ENCODE measurements around the gene MKKS. TPM values are rescaled to one million over a fixed set of nuclear protein-coding genes. Genes with fewer than 3 reads are reported as not detected.

The MKKS gene
- total RNA-seq, 1 donor from 2014 or later, result 5.3 TPM

- TF ChIP-seq, protein P1, sequence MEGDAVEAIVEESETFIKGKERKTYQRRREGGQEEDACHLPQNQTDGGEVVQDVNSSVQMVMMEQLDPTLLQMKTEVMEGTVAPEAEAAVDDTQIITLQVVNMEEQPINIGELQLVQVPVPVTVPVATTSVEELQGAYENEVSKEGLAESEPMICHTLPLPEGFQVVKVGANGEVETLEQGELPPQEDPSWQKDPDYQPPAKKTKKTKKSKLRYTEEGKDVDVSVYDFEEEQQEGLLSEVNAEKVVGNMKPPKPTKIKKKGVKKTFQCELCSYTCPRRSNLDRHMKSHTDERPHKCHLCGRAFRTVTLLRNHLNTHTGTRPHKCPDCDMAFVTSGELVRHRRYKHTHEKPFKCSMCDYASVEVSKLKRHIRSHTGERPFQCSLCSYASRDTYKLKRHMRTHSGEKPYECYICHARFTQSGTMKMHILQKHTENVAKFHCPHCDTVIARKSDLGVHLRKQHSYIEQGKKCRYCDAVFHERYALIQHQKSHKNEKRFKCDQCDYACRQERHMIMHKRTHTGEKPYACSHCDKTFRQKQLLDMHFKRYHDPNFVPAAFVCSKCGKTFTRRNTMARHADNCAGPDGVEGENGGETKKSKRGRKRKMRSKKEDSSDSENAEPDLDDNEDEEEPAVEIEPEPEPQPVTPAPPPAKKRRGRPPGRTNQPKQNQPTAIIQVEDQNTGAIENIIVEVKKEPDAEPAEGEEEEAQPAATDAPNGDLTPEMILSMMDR (IDR thresholded peaks at IDR 0.05; ENCODE audit: insufficient read depth, low read length, severe bottlenecking), result no peak
- Histone ChIP-seq H3K4me3 (ENCODE audit: low read depth, low read length) (no peak overlapping the region), H3K27me3 (ENCODE audit: control insufficient read depth, insufficient read depth, low read length) (no peaks in the 10 kb centered on the region), H3K36me3 (ENCODE audit: control insufficient read depth, insufficient read depth, low read length) (no peaks in the 10 kb centered on the region)
- DNase-seq (ENCODE audit: low read depth) (no peak), FAIRE-seq (no peak)
Observed at GRCh38 chr20:10362674-10363073, 71.3 kb downstream of the MKKS start.

- FAIRE-seq, result no peak
- TF ChIP-seq, protein P1 (IDR thresholded peaks at IDR 0.05; ENCODE audit: insufficient read depth, low read length, severe bottlenecking), result no peak
- no peaks in the 10 kb centered on the region for H3K27me3 ChIP-seq (ENCODE audit: control insufficient read depth, insufficient read depth, low read length)
- no peak overlapping the region for H3K4me3 ChIP-seq (ENCODE audit: low read depth, low read length)
- no peaks in the 10 kb centered on the region for H3K36me3 ChIP-seq (ENCODE audit: control insufficient read depth, insufficient read depth, low read length)
- DNase-seq (ENCODE audit: low read depth), result no peak
Observed at GRCh38 chr20:10360878-10361277, 73.1 kb downstream of the MKKS start.

DNA sequence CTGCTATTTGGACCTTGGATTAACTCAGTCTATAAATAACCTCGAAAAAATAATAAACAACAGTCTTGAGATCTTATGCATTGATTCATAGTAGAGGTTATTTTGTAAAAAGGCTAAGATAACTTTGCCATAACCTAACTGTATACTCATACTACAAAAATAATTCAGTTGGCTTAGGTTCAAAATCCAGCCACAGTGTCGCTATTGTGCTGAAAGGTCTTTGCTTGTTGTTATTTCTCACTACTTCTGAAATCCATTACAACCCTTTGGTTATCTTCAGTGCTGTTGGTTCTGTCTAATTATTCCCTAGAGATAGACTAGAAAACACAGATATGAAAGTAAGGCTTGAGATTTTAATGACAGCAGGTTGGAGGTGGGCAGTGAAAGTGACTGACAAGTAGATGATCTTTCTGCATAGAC is 74.4 kb downstream of the MKKS start:
- FAIRE-seq (no peak), DNase-seq (ENCODE audit: low read depth) (no peak)
- Histone ChIP-seq H3K36me3 (ENCODE audit: control insufficient read depth, insufficient read depth, low read length) (no peaks in the 10 kb centered on the region), H3K27me3 (ENCODE audit: control insufficient read depth, insufficient read depth, low read length) (no peaks in the 10 kb centered on the region), H3K4me3 (ENCODE audit: low read depth, low read length) (no peak overlapping the region)
- TF ChIP-seq, protein P1 (IDR thresholded peaks at IDR 0.05; ENCODE audit: insufficient read depth, low read length, severe bottlenecking), result no peak

DNA sequence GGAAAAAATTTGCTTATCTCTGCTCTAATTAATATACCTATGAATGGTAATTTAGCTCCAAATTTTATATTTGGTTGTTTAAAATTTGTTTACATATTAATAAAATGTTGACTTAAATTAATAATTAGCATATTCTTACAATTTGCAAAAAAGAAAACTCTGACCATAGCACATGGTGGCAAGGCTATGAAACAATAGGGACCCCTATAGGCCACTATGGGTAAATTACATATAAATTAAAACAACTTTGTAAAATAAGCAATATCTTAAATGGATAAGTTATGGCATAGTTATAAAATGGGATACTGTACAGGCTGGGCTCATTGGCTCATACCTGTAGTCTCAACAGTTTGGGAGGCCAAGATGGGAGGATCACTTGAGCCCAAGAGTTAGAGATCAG is 76.0 kb downstream of the MKKS start:
- Histone ChIP-seq H3K27me3 (ENCODE audit: control insufficient read depth, insufficient read depth, low read length) (no peaks in the 10 kb centered on the region), H3K36me3 (ENCODE audit: control insufficient read depth, insufficient read depth, low read length) (no peaks in the 10 kb centered on the region), H3K4me3 (ENCODE audit: low read depth, low read length) (no peak overlapping the region)
- no peak for FAIRE-seq
- TF ChIP-seq, protein P1 (IDR thresholded peaks at IDR 0.05; ENCODE audit: insufficient read depth, low read length, severe bottlenecking), result peak; percentile 20
- DNase-seq (ENCODE audit: low read depth), result no peak

GRCh38 chr20:10357061-10357708 is 76.8 kb downstream of the MKKS start:
- Histone ChIP-seq H3K36me3 (ENCODE audit: control insufficient read depth, insufficient read depth, low read length) (no peaks in the 10 kb centered on the region), H3K27me3 (ENCODE audit: control insufficient read depth, insufficient read depth, low read length) (no peaks in the 10 kb centered on the region), H3K4me3 (ENCODE audit: low read depth, low read length) (no peak overlapping the region)
- DNase-seq (ENCODE audit: low read depth) (no peak), FAIRE-seq (no peak)
- TF ChIP-seq, protein P1 (IDR thresholded peaks at IDR 0.05; ENCODE audit: insufficient read depth, low read length, severe bottlenecking), result no peak

DNA sequence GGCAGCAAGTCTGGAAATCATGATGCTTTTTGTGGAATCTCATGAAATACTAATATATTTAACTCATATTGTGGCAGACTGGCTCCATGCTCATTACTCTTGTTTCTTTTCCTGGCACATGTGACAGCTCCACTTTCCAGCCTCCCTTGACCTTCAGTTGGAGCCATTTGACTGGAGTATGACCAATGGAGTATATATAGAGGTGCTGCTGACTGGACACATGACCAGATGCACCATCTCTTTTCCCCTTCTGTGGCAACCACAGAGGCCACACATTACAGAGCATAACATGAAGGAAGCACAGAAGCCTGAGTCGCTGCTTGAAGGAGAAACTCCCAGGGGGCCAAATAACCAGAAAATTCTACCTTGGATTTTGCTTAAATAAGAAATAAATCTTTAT is 77.4 kb downstream of the MKKS start:
- TF ChIP-seq, protein P1 (IDR thresholded peaks at IDR 0.05; ENCODE audit: insufficient read depth, low read length, severe bottlenecking), result no peak
- FAIRE-seq, result no peak
- DNase-seq (ENCODE audit: low read depth), result no peak
- Histone ChIP-seq H3K4me3 (ENCODE audit: low read depth, low read length) (no peak overlapping the region), H3K27me3 (ENCODE audit: control insufficient read depth, insufficient read depth, low read length) (no peaks in the 10 kb centered on the region), H3K36me3 (ENCODE audit: control insufficient read depth, insufficient read depth, low read length) (no peaks in the 10 kb centered on the region)
